GM18870 (cell line): ENCODE measurements around the gene ENTPD1.
A peak's percentile ranks its signal among the peaks of the same experiment; 100 is the strongest.

Source experiments
- ATAC-seq: cut with Tn5 transposase; IDR thresholded peaks from one replicate; pipeline ENCODE4 v1.9.1; 2021; ENCODE audit warnings: moderate library complexity; ENCODE audit not compliant: unreplicated experiment

Gene ENTPD1

GRCh38 chr10:95821720-95822119, 65.8 kb downstream of the ENTPD1 start:
- ATAC-seq = no peak

GRCh38 chr10:95830044-95830443, 74.1 kb downstream of the ENTPD1 start:
- no peak for ATAC-seq

GRCh38 chr10:95831076-95831475, 75.1 kb downstream of the ENTPD1 start:
- ATAC-seq = no peak

GRCh38 chr10:95831515-95831914, 75.6 kb downstream of the ENTPD1 start:
- ATAC-seq = no peak

- ATAC-seq = peak; percentile 86
These were observed 76.5 kb downstream of the ENTPD1 start for GRCh38 chr10:95832216-95833041.

GRCh38 chr10:95833042-95833610, 77.2 kb downstream of the ENTPD1 start:
- no peak for ATAC-seq

GRCh38 chr10:95834406-95834805, 78.4 kb downstream of the ENTPD1 start:
- no peak for ATAC-seq

- no peak for ATAC-seq
These were observed 79.3 kb downstream of the ENTPD1 start for GRCh38 chr10:95835149-95835860.

GRCh38 chr10:95835911-95836310, 79.9 kb downstream of the ENTPD1 start:
- ATAC-seq = no peak

- ATAC-seq = no peak
These were observed 80.8 kb downstream of the ENTPD1 start for GRCh38 chr10:95836610-95837355.

GRCh38 chr10:95837356-95837776, 81.4 kb downstream of the ENTPD1 start:
- ATAC-seq = no peak

- ATAC-seq = no peak
These were observed 81.8 kb downstream of the ENTPD1 start for GRCh38 chr10:95837783-95838182.

GRCh38 chr10:95840121-95840520, 84.2 kb downstream of the ENTPD1 start:
- no peak for ATAC-seq

- no peak for ATAC-seq
These were observed 84.7 kb downstream of the ENTPD1 start for GRCh38 chr10:95840681-95841080.

- no peak for ATAC-seq
These were observed 85.9 kb downstream of the ENTPD1 start for GRCh38 chr10:95841661-95842498.

GRCh38 chr10:95845411-95845810, 89.4 kb downstream of the ENTPD1 start:
- no peak for ATAC-seq

- ATAC-seq = no peak
These were observed 91.0 kb downstream of the ENTPD1 start for GRCh38 chr10:95847007-95847406.

GRCh38 chr10:95848841-95849240, 92.9 kb downstream of the ENTPD1 start:
- ATAC-seq = no peak

- no peak for ATAC-seq
These were observed 94.8 kb downstream of the ENTPD1 start for GRCh38 chr10:95850791-95851190.
